Right lobe of liver (tissue), 6 donors: Measurements from ENCODE around the gene COA5. TPM values are rescaled to one million over a fixed set of nuclear protein-coding genes. Genes with fewer than 3 reads are reported as not detected.

Source experiments
- ATAC-seq, 4 donors: fragments of 200-7000 bp; cut with Tn5 transposase; one replicate each; pipeline ENCODE4 v1.9.1; 2020; ENCODE audit warnings: mild to moderate bottlenecking in 4 of 4, moderate library complexity in 4 of 4
- DNase-seq, 3 donors: peaks; one replicate each; pipeline ENCODE4 v3.0.0-alpha.2; 2020
- H3K27ac ChIP-seq, 3 donors: fragments of 200-600 bp; one replicate each; pipeline ENCODE4 v1.8.0; 2022
- H3K27me3 ChIP-seq, 2 donors: fragments of 200-600 bp; one replicate each; pipeline ENCODE4 v1.8.0; 2022
- H3K36me3 ChIP-seq, 4 donors: fragments of 200-600 bp; sonication (generic) in 1 of 4; one replicate each; pipeline versions ENCODE4 v1.5.1 to v1.8.0; 2017 to 2022; ENCODE audit warnings: control low read depth in 1 of 4
- H3K4me1 ChIP-seq, 4 donors: fragments of 200-600 bp; sonication (generic) in 1 of 4; one replicate each; pipeline versions ENCODE4 v1.5.1 to v1.8.0; 2017 to 2022; ENCODE audit warnings: control low read depth in 1 of 4
- H3K4me3 ChIP-seq, 3 donors: fragments of 200-600 bp; one replicate each; pipeline ENCODE4 v1.8.0; 2022
- H3K9me3 ChIP-seq, 4 donors: fragments of 200-600 bp; sonication (generic) in 1 of 4; one replicate each; pipeline versions ENCODE4 v1.5.1 to v1.8.0; 2017 to 2022; ENCODE audit warnings: control low read depth in 1 of 4
- POLR2A ChIP-seq: fragments of 450-650 bp; IDR thresholded peaks from one replicate; pipeline ENCODE4 v1.6.1; 2017; ENCODE audit warnings: antibody characterized with exemption, mild to moderate bottlenecking
- WGBS: methylation state at CpG from one replicate; pipeline ENCODE4 v1.1.6; 2018; ENCODE audit warnings: low coverage, low lambda C conversion rate; ENCODE audit not compliant: insufficient coverage; ENCODE audit errors: missing lambda C conversion rate; 5-methylcytosine and 5-hydroxymethylcytosine counted together
- intact Hi-C, 2 donors: fragments of 100-400 bp; cut with DNase I; formaldehyde crosslinking; loops; one replicate each; pipeline versions ENCODE4 v1.11.2 to v1.14.1; 2022
- total RNA-seq, 6 experiments: library from RNA; depleted of rRNA in 2 of 6; stranded (reverse); fragments of >200 nt in 2 of 6; fragmentation: NEBNext Ultra II Directional in 3 of 6; extraction: Animal tissue kit (Norgen Biotek cat#: 25700) in 3 of 6; gene quantifications; one replicate each; pipeline versions ENCODE4 v1.1.0 to v1.2.4, GENCODE V29; 2016 to 2023
- TF ChIP-seq, protein P1 (sequence below), 4 donors: fragments of 200-600 bp in 3 of 4; fragments of 450-650 bp in 1 of 4; IDR thresholded peaks; one replicate each; pipeline versions ENCODE4 v1.5.1 to v1.8.0; 2016 to 2022; ENCODE audit warnings: antibody characterized with exemption in 4 of 4, mild to moderate bottlenecking in 2 of 4
- donor health status: DM: no; HTN: yes; CAD: no.
- donor health status: DM: no; HTN: no; CAD: no.
- donor health status: DM: no; HTN: no; CAD: no.
- donor health status: DM: no; HTN: yes; CAD: no.
- donor health status: DM: no; HTN: yes; CAD: no.

COA5 gene
- total RNA-seq, 6 experiments from 2014 or later = 12.9 to 23.0 (median 16.7) TPM

DNA sequence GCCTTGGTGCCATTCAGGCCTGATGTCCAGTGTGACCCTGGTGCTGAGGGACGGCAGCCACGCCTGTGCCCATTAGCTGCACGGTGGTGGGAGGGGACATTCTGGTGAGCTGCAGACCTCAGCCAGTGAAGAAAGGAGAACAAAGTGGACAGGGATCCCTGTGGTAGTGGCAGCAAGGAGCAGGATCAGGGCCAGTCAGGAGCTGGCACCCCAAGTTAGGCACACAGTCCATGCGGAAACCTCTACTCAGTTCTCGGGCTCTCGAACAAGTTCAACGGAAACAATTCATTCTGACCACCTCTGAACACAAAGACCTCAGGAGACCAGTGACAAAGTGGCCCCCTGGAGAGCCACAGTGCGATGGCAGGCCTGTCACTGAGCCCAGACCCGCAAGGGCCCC lies 30.1 kb downstream of the COA5 start:
- intact Hi-C loops = no loop called here
- no peak for TF ChIP-seq POLR2A
- TF ChIP-seq, protein P1, sequence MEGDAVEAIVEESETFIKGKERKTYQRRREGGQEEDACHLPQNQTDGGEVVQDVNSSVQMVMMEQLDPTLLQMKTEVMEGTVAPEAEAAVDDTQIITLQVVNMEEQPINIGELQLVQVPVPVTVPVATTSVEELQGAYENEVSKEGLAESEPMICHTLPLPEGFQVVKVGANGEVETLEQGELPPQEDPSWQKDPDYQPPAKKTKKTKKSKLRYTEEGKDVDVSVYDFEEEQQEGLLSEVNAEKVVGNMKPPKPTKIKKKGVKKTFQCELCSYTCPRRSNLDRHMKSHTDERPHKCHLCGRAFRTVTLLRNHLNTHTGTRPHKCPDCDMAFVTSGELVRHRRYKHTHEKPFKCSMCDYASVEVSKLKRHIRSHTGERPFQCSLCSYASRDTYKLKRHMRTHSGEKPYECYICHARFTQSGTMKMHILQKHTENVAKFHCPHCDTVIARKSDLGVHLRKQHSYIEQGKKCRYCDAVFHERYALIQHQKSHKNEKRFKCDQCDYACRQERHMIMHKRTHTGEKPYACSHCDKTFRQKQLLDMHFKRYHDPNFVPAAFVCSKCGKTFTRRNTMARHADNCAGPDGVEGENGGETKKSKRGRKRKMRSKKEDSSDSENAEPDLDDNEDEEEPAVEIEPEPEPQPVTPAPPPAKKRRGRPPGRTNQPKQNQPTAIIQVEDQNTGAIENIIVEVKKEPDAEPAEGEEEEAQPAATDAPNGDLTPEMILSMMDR (IDR thresholded peaks at IDR 0.05) = no peak
- H3K9me3 ChIP-seq = no peaks in the 10 kb centered on the region
- no peaks in the 10 kb centered on the region for H3K4me1 ChIP-seq
- no peak for DNase-seq
- WGBS = 97% methylated on average over 4 of the region's 9 CpGs
- no peak for ATAC-seq
- peaks cover 0 to 11% (median 1%) of the 10 kb centered on the region in 4 donors for H3K36me3 ChIP-seq
- no peak overlapping the region for H3K4me3 ChIP-seq
- no peak overlapping the region for H3K27ac ChIP-seq
- H3K27me3 ChIP-seq = no peaks in the 10 kb centered on the region

DNA sequence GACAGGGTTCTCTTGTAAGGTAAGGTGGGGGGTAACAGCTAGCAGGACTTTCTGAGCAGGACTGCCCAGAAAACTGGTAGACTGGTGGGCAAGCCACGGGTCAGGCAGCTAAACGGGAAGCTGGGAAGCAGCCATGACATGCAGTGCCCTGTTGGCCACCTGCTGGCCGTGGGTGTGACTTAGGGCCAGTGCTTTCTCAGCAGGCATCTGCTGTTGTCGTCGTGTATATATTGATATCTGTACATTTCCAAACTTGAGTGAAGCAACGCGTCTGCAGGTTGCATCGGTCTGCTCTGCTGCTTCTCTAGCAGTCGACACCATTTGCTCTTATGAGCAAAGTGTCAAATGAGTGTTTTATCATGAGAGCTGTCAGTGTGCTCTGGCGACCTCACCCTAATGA lies 31.0 kb downstream of the COA5 start:
- Histone ChIP-seq H3K9me3 (no peaks in the 10 kb centered on the region), H3K27ac (no peak overlapping the region), H3K27me3 (no peaks in the 10 kb centered on the region), H3K4me3 (no peak overlapping the region), H3K4me1 (no peaks in the 10 kb centered on the region), H3K36me3 (peaks cover 0 to 13% (median 0%) of the 10 kb centered on the region in 4 donors)
- DNase-seq = no peak
- WGBS = 63% methylated on average over 3 of the region's 10 CpGs
- intact Hi-C loops = no loop called here
- TF ChIP-seq, protein P1 (IDR thresholded peaks at IDR 0.05) = no peak
- TF ChIP-seq POLR2A = no peak
- ATAC-seq = no peak

DNA sequence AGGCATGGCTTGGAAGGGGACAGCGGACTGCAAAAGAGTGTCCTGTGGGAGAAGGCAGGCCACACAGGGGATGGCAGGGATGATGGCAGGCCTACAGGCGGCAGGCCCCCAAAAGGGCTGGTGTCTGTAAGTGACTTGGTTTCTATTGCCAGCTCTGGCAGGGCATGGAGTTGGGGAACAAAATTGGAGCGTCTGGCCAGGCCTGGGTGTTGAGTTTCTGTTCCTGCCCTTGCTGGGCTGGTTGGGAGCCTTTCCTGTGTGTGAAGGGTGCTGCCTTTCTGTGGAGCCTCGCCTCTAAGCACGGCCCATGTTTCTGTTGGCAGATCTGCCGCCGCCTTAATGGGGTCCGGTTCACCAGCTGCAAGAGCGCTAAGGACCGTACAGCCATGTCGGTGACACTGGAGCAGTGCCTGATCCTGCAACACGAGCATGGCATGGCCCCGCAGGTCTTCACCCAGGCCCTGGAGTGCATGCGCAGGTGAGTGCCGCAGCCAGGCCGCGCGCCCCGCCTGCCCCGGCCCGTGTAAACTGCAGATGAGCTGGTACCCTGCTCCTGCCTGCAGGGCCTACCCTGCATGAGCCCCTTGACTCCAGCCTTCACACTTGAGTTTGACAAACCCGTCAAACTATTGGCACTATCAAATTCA lies 31.5 kb downstream of the COA5 start:
- intact Hi-C loops = no loop called here
- Histone ChIP-seq H3K27ac (no peak overlapping the region), H3K27me3 (no peaks in the 10 kb centered on the region), H3K4me1 (no peaks in the 10 kb centered on the region), H3K9me3 (no peaks in the 10 kb centered on the region), H3K36me3 (peaks cover 0 to 13% (median 0%) of the 10 kb centered on the region in 4 donors), H3K4me3 (no peak overlapping the region)
- no peak for TF ChIP-seq POLR2A
- TF ChIP-seq, protein P1 (IDR thresholded peaks at IDR 0.05) = no peak
- DNase-seq (no peak), ATAC-seq (no peak)
- WGBS = 98% methylated on average over 10 of the region's 22 CpGs

DNA sequence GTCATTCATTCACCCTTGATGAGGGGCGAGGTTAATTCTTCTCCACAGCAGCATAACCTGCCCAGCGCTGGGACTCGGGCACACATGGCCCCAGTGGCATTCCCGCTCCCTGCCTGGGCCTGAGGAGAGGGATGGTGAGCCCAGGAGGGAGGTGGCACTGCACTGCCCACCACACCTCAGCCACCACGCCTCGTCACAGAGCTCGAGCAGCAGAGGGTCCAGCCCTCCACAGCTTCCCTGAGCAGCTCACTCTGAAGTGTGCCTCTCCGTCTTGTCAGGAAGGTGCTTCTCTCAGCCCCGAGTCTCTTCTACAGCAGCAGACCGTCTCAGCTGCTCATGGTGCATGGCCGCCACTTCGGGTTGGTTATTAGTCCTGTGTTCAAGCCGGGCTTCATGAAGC lies 34.9 kb downstream of the COA5 start:
- Histone ChIP-seq H3K9me3 (no peaks in the 10 kb centered on the region), H3K4me1 (no peaks in the 10 kb centered on the region), H3K27me3 (no peaks in the 10 kb centered on the region), H3K27ac (no peak overlapping the region), H3K36me3 (peaks cover 0 to 20% (median 0%) of the 10 kb centered on the region in 4 donors), H3K4me3 (no peak overlapping the region)
- TF ChIP-seq, protein P1 (IDR thresholded peaks at IDR 0.05) = no peak
- TF ChIP-seq POLR2A = no peak
- intact Hi-C loops = no loop called here
- 93% methylated on average over 3 of the region's 13 CpGs for WGBS
- DNase-seq = no peak
- no peak for ATAC-seq
